HuH-7.5 (cell line): ENCODE measurements around the gene MNT.

Source experiments
- DNase-seq: peaks from one replicate; pipeline ENCODE4 v3.0.0; 2011; ENCODE audit warnings: low spot score

Gene MNT

GRCh38 chr17:2415081-2415480 is 14.2 kb upstream of the MNT start:
- DNase-seq, result no peak

GRCh38 chr17:2414446-2415064 is 13.7 kb upstream of the MNT start:
- DNase-seq, result no peak

- DNase-seq, result no peak
Measured at GRCh38 chr17:2412561-2413021, 11.7 kb upstream of the MNT start.

- DNase-seq, result no peak
Measured at GRCh38 chr17:2410951-2411350, 10.1 kb upstream of the MNT start.

- no peak for DNase-seq
Measured at GRCh38 chr17:2406903-2407790, 6.3 kb upstream of the MNT start.

GRCh38 chr17:2406271-2406902 is 5.5 kb upstream of the MNT start:
- no peak for DNase-seq

- no peak for DNase-seq
Measured at GRCh38 chr17:2405247-2405926, 4.5 kb upstream of the MNT start.

GRCh38 chr17:2403044-2403443 is 2.2 kb upstream of the MNT start:
- DNase-seq, result no peak

GRCh38 chr17:2402544-2402943 is 1.7 kb upstream of the MNT start:
- no peak for DNase-seq

GRCh38 chr17:2401426-2402221 is 764 bp upstream of the MNT start:
- peak; percentile 95 for DNase-seq

- no peak for DNase-seq
Measured at GRCh38 chr17:2400474-2400866, 390 bp downstream of the MNT start.

- DNase-seq, result peak; percentile 96
Measured at GRCh38 chr17:2399572-2400473, 1.0 kb downstream of the MNT start.

GRCh38 chr17:2398655-2399571 is 1.9 kb downstream of the MNT start:
- DNase-seq, result peak; percentile 49

GRCh38 chr17:2398182-2398581 is 2.7 kb downstream of the MNT start:
- DNase-seq, result no peak

GRCh38 chr17:2397247-2398171 is 3.4 kb downstream of the MNT start:
- no peak for DNase-seq

- DNase-seq, result peak; percentile 72
Measured at GRCh38 chr17:2396568-2397246, 4.2 kb downstream of the MNT start.

- no peak for DNase-seq
Measured at GRCh38 chr17:2396192-2396567, 4.7 kb downstream of the MNT start.
